ENCODE measurements around the gene ADGRD1.

Gene ADGRD1

DNA sequence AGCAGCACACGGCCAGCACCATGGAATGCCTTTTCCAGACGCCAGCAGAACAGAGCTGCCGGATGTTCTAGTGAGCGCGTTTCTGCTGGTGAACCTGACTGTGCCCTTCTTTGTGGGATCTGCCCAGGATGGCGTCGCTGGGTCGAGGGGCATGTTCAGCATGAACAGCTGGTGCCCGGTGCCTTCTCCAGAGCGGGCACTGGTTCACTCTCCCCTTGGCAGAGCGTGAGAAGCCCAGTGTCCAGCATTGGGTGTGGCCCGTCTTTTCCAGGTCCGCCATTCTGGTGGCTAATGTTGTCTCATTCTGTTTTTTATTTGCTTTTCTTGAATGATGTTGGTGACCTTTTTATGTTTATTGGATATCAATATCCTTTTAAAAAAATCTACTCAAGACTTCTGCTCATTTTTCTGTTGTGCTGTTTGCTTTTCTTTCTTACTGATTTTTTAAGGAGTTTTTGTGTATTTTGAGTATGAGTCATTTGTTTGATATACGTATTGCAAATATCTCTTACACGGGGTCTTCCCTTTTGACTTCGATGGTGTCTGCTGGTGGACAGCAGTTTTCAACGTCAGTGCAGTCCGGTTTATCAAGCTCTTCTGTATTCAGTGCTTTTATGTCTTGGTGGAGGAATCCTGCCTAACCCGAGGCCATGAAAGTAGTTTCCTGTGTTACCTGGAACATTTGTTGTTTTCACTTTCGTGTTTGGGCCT, 74.3 kb downstream of the ADGRD1 start:
- DNase-seq, result no peak

DNA sequence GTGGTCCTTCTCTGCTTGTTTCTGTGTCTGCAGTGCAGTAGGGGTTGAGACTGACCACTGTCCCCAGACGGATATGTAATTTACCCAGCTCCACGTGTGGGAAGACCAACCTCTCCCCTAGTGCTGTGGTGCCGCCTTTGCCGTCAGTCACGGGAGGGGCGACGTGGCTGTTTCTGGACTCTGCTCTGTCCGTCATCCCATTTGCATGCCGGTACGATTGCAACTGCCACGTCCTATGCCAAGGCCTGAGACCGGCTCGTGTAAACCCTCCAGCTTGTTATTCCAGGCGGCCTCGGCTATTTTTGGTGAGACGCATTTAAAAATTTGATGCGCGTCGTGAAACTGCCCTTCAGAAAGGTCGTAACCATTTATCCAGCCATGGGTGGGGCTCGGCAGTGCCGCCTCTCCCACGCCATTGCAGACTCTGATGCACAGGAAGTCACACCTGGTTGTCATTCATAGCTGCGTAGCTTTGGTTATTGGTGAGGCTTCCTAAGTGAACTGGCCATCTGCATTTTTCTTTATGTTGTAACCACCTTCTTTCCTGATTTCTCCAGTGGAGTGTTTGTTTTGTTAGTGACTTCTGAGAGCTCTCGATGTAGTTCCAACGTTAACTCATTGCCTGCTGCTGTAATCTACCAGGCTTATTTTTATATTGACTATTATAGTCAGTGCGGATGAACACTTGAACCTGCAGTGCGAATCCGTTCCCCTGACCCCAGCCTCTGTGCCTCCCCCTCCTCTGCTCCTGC, 75.1 kb downstream of the ADGRD1 start:
- no peak for DNase-seq

DNA sequence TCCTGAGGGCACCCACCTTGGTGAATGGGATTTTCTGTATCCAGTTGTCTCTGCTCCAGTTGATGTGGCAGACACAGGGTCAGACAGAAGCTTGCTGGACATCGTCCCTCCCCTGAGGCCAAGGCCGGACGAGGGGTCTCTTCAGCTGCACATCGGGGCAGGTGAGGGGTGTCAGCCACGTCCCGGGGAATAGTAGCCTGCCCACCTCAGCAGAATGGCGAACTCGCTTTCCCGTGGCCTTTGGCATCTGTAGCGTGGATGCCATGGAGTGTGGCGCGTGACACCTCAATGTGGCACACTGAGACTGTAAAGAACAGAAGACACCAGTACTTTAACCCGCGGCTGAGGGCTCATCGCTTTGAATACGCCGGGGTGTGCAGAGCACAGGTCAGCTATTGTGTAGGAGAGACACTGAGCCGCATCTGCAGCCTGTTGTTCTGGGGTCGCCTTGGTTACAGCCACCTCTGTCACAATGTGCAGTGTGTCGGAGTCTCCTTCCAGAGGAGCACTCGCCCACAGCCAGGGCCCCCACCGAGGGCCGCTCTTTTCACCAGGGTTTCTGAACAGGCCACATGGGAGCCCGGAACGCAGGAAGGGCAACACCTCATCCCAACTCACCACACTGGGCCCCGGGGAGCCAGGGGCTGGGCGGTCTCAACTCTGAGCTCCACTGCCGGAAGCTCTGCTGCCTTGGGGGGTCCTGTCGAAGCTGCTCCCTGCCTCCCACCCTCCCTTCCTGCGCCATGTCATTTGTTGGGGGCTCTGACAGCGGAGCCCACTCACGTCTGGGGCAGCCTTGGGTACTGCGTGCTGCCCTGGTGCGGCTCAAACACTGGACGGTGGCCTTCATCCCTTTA, 77.0 kb downstream of the ADGRD1 start:
- DNase-seq, result no peak

DNA sequence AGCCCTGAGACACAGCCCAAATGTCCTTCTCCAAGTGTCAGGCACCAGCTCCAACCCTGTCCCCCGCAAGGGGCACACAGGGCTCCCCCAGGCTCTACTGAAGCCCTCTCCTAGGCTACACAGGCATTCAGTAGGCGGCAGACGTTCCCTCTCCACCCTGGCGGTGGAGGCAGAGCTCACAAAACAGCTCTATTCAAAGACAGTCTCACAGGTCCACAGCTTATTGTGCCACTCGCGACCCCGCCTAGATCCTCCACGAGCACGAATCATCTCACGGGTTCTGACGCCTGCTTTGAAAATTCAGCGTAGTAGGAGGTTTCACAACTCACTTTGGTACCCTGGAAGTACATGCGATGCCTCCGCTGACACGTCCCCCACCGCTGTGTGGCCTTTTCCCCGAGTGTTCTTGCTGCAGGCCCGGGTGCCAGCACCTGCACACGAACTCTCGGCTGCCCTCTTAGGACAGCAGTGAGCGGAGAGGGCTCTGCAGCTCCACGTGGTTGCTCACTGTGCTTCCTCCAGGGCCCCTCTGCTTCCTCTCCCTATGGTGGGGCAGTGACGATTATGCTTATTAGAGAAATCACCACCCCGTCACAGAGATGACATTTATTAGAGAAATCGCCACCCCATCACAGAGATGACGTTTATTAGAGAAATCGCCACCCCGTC, 78.5 kb downstream of the ADGRD1 start:
- DNase-seq, result no peak

DNA sequence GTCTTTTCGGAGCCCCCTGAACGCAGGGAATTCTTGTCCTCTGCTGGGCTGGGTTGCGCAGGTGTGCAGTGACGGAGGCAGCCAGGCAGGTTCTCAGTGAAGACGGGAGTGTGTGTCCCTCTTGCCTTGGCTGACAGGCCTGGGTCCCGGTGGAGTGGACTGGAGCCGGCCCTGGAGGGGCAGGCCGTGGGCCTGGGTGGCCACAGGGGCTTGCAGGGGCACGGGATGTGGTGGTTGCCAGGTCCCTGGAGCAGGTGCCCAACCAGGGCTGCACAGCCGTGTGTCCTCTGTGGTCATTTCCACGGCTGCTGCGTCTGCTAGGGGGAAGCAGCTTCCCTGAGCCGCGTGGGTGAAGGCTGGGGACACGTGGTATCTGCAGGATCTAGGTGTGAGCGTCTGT, 79.8 kb downstream of the ADGRD1 start:
- no peak for DNase-seq

DNA sequence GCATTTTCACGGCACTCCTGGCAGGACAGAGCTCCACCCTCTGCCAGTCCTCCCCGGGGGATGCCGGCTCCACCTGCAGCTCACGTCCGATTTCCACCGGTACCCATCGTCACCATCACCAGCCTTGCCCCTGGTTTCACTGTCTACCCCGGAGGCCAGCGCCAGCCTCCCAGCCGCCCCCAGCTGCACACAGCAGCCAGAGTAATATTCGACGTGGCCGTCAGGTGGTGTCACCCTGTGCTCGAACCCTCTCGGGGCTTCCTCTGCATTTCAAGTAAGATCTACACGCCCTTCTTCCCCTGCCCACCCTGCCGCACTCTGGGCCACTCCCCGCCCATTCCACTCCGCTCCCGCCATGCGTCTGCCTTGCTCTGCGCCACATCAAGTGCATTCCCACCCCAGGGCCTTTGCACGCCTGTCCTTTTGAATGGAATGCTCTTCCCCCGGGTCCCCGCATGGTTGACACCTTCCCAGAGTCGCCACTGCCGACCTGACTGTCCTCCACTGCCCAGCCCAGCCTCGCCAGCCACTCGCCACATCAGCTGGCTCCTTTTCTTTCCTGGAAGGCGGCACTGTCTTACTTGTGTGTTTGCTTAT, 80.3 kb downstream of the ADGRD1 start:
- DNase-seq, result no peak

DNA sequence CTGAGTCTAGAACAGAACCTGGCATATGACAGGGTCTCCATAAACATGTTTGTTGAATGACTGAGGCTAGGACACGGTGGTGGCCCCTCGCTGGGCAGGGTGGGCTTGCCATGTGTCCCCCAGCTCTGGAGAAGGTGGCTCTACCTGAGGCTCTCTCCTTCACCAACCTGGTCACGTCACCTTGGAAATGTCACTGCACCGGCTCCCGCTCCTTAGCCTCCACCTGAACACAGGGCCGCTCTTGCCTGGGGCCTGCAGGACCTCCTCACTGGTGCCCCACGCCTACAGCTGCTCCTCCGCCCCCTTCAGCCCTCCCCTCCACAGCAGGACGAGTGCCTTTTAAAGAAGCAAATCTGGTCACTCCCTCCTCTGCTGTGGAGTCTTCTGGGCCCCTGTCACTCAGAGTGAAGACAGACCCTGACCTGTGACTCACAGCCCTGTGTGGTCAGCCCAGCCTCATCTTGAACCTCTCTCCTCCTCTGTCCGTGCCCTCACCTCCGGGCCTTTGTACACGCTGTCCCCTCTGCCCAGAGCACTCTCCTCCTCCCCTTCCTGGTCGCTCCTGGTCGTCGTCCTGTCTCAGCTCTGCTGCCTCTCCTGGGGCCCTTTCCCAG, 81.0 kb downstream of the ADGRD1 start:
- DNase-seq, result no peak

DNA sequence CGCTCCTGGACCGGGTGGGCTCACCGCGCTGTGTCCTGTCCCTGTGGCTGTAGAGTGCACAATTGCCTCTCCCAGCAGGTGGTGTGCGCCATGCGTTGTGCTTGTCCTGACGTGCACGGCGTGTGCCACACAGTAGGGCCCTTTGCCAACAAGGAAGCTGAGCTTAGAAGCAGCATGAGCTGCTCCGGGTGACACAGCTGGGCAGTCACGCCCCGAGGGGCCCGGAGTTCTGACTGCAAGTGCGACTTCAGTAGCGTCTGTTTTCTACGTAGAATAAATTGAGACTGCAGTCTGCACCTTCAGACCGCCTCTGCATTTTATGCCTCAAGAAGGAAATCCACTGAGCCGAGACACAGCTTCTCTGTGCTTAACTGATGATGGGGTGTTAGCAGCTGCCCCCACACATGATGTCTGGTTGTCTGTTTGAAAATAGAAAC, 81.6 kb downstream of the ADGRD1 start:
- DNase-seq, result no peak

DNA sequence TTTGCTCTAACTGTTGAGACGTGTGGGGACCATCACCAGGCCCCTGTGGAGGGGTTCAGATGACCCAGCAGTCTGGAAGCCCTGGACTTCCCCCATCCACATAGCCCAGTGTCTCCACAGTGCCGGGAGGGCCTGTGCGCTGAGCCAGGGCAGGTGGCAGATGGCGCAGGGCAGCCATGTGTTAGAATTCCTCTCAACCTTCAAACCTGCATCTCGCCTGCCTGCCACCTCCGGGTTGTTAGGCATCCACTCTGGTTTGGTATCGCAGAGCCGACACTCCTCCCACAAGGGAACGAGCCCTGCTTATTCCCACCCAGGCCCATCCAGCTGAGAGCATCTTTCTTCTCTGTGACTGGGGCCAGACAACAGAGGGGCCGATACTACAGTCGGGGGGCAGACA, 84.5 kb downstream of the ADGRD1 start:
- no peak for DNase-seq

DNA sequence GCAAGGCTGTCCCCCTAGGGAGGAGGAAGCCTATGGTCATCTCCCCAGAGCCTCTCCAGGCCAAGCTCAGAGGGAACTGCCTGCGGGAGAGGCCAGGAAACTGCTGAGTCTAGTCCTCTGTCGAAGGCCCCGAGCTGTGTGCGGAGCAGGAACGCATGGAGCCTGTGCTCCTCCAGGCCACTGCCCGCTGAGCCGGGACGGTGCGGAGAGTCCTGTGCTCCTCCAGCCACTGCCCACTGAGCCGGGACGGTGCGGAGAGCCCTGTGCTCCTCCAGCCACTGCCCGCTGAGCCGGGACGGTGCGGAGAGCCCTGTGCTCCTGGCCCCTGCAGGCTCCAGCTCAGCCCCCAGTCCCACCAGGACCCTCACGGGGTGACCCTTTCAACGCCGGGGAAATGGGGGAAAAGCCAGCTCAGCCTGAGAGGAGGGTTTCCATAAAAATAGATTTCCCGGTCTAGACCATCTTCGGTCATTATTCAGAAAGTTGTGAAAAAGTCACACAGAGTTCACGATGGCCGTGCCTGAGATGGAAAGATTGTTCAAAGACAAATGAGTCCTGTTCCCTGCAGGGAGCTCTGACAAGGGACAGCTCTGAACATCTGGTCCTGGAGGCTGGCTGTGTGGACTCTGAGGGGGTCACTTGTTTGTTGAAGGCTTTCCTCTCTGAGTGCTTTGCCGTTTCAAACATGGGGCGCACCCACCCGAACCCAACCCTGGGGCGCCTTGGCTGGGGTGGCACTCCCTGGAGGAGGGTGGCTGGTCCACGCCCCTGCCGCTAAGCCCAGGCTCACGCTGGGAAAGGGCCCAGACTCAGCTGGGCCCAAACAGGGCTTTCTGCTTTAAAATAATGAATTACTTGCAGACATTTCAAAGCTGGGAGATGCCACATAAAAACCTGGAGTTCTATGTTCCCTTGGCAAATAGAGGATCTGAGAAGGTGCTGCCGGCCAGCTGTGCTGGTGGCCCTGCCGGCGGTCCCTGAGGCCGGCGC, 85.5 kb downstream of the ADGRD1 start:
- no peak for DNase-seq

DNA sequence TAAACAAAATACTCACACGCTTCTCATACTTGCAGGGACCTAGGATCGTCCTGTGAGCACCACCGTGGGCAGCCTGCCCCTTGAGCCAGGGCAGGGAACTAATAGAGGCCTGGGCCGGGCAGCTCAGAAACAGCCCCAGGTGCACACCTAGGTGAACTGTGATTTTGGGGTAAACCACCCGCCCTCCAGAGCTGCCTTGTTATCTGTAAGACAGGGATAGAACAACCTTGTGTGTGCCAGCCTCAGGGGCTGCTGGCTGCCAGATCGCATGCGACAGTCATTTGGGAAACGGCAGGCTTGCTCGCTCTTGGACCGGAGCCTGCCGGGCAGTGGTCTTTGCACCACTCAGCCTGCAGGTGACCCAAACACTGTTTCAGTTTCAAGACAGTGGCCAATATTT, 86.8 kb downstream of the ADGRD1 start:
- no peak for DNase-seq

DNA sequence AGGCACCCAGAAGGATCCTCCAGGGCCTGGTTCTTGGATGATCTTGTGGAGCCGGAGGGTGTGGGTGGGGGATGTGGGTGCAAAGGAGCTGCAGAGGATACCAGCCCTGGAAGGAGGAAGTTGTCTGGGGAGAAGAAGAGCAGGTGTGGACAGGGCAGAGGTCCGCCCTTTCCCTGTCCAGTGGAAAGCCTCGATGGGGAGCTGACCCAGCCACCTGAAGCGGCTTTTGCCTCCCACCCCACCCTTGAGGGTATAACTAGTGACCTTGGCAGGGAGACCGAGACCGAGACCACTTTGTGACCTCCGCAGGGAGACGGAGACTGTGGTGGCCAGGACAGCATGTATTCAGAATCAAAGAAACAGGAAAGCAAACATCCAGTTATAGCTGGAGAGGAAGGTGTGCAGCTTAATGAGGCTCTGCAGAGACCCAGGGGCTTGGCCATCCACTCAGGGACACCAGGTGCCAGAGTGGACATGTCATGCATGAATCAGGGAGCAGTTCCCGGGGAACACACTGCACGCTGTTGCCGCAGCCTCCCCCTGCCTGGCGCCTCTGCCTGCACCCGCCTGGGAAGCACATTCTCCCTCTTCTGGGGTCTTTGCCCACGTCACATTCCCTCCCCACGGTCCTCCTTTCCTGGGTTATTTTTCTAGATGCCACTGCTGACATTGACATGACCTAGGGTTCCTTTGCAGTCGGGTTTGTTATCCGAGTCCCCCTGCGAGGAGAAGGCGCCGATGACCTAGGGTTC, 87.7 kb downstream of the ADGRD1 start:
- DNase-seq, result no peak

DNA sequence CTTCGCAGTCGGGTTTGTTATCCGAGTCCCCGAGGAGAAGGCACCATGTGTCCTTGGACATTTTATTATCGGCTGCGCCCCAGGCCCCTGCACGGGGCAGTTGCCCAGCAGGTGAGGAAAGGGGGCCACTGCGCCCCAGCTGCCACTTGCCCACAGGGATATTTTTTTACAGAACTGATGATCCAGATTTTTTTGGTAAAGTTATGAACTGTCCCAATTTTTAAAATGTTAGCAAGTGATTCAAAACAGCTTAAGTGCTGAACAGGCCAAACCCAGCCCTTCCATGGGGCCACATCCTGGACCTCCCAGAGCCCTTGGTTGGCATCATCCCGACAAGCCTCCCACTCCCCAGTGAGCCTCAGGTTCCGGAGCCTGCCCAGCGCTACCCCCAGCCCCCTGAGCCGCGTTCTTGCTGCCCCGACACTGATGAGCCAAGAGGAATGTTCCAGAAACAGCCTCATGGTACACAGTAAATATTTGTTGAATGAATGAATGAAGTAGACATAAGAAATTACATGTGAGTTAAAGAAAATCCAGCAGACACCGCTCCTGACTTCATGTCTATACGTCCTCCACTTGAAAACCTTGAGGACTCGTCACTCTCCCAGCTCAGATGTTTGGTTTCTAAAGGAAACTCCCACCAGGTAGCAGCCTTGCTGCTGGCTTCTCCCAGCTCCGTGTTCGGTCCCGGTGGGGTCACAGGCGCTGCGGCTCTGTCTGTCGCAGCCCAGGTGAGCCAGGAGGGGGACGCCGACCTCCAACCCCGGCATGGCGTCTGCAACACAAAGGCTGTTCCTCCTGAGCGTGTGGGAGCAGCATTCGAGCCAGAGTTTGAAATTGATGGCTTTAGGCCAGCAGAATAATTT, 88.5 kb downstream of the ADGRD1 start:
- no peak for DNase-seq

DNA sequence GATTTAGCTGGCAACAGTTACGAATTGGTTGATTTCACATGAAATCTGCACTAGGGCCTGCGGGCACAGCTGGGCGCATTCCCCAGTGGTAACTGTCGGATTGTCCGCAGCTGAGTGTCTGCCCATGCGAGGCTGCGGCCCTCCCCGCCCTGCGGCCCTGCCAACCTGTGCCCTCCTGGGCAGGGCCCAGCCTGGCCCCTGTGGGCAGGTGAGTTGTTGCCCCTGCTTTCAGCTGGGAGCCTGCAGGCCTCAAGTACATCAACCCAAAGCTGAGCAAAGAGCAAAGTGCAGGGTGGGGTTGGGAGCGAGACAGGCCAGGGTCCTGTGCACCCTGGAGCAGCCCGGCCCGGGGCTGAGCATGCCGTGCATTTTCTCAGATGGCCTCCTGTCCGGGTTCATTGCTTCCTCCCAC, 89.1 kb downstream of the ADGRD1 start:
- no peak for DNase-seq

DNA sequence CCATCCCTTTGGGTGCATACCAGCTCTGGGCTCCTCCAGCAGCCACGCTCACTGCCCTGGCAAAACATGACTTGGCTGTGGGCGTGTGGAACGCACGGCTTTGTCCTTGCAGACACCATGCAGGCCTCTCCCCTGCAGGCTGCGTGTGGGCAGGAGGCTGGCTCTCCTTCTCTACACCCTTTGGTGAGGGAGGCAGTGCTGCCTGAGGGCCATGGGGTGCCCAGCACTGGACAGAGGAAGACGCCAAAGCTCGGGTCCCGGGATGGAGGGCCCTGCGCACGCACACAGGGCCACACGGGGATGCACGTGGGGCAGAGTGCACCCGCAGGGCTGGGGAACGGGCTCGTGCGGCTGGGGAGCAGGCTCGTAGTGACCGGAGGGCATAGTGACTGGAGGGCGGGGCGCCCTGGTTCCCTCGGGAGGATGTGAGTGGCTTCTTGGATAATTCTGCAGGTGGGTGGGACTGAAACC, 89.7 kb downstream of the ADGRD1 start:
- no peak for DNase-seq

DNA sequence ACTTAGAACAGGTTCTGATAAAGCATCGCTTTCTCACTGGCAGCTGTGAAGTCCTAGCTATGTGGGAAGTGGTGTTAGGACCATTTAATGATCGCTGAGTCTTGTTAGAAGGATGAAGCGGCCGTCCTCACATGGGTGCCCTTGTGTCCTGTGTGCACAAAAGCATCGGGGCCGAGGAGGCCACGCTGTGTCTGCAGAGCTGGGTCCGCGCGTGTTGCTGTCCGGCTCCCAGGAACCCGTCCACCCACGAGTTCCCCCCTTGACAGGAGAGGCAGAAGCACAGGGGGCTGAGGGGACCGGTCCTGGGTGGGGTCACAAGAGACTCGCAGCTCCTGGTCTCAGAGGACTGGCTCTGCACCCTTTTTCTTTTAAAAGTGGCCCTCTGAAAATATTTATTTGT, 90.4 kb downstream of the ADGRD1 start:
- DNase-seq, result no peak

DNA sequence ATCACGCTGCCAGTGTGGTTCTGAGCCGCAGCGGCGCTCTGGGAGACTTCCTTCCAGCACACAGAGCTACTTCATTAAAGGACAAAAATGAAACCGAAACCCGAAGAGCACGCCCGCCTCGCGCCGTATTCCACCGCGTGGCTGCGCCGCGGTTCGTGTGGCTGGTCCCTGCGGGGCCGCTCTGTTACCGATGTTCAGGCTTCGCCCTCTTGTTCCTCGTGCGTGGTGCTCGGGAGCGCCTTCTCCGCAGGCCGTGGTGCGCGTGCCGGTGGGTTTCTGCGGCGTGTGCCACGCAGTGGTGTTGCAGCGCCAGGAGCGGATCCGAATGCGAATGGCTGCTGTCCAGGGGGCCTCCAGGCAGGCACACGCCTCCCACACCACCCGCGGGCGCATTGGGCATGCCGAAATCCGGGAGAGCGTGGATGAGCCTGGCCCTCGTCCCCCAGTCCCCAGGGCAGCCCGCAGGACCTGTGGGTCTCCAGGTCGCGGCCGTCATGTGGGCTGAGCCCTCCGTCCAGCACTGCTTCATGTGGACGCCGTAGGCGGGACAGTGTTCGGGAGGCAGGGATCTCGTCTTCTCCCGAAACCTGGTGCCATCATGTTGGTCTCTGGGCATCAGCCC, 91.2 kb downstream of the ADGRD1 start:
- no peak for DNase-seq

DNA sequence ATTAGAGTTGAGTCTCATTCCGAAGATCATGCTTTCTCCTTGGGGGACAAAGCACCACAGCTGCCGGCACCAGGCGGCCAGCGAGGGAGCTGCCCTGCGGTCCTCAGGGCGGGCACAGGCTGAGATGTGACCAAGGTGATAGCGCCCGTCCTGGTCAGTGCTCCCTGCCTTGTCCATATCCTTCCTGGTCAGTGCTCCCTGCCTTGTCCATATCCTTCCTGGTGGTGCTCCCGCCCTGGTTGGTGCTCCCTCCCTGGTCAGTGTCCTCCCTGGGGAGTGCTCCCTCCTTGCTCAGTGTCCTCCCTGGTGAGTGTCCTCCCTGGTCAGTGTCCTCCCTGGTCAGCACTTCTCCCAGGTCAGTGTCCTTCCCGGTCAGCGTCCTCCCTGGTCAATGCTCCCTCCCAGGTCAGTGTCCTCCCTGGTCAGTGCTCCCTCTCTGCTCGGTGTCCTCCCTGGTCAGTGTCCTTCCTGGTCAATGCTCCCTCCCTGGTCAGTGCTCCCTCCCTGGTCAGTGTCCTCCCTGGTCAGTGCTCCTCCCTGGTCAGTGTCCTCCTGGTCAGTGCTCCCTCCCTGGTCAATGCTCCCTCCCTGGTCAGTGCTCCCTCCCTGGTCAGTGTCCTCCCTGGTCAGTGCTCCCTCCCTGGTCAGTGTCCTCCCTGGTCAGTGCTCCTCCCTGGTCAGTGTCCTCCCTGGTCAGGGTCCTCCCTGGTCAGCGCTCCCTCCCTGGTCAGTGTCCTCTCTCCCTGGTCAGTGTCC, 92.2 kb downstream of the ADGRD1 start:
- no peak for DNase-seq
